GM21717 (cell line): ENCODE measurements around the gene NUDT16.

Source experiments
- ATAC-seq: cut with Tn5 transposase; IDR thresholded peaks from one replicate; pipeline ENCODE4 v1.9.1; 2021; ENCODE audit warnings: mild to moderate bottlenecking, moderate library complexity; ENCODE audit not compliant: unreplicated experiment

The NUDT16 gene

GRCh38 chr3:131380821-131381444, 641 bp upstream of the NUDT16 start:
- ATAC-seq = peak; percentile 9

- ATAC-seq = no peak
These were observed 5.0 kb downstream of the NUDT16 start for GRCh38 chr3:131386429-131387165.

- ATAC-seq = no peak
These were observed 6.4 kb downstream of the NUDT16 start for GRCh38 chr3:131387796-131388489.

- no peak for ATAC-seq
These were observed 6.9 kb downstream of the NUDT16 start for GRCh38 chr3:131388490-131388799.

GRCh38 chr3:131390331-131390730, 8.8 kb downstream of the NUDT16 start:
- no peak for ATAC-seq

GRCh38 chr3:131393051-131393450, 11.5 kb downstream of the NUDT16 start:
- no peak for ATAC-seq

GRCh38 chr3:131393868-131394267, 12.3 kb downstream of the NUDT16 start:
- ATAC-seq = no peak

GRCh38 chr3:131394400-131394799, 12.8 kb downstream of the NUDT16 start:
- ATAC-seq = no peak

GRCh38 chr3:131396170-131396569, 14.6 kb downstream of the NUDT16 start:
- ATAC-seq = no peak

- no peak for ATAC-seq
These were observed 16.3 kb downstream of the NUDT16 start for GRCh38 chr3:131397889-131398288.

GRCh38 chr3:131401978-131402377, 20.4 kb downstream of the NUDT16 start:
- no peak for ATAC-seq

GRCh38 chr3:131402391-131403039, 20.9 kb downstream of the NUDT16 start:
- no peak for ATAC-seq

GRCh38 chr3:131403216-131403895, 21.8 kb downstream of the NUDT16 start:
- no peak for ATAC-seq

- no peak for ATAC-seq
These were observed 23.8 kb downstream of the NUDT16 start for GRCh38 chr3:131405411-131405810.

- no peak for ATAC-seq
These were observed 24.7 kb downstream of the NUDT16 start for GRCh38 chr3:131406274-131406673.

- ATAC-seq = no peak
These were observed 36.2 kb downstream of the NUDT16 start for GRCh38 chr3:131417751-131418150.

GRCh38 chr3:131421301-131421700, 39.7 kb downstream of the NUDT16 start:
- no peak for ATAC-seq

- no peak for ATAC-seq
These were observed 40.5 kb downstream of the NUDT16 start for GRCh38 chr3:131421957-131422498.

GRCh38 chr3:131427226-131427625, 45.7 kb downstream of the NUDT16 start:
- no peak for ATAC-seq

- no peak for ATAC-seq
These were observed 50.2 kb downstream of the NUDT16 start for GRCh38 chr3:131431754-131432153.

GRCh38 chr3:131432441-131432840, 50.9 kb downstream of the NUDT16 start:
- ATAC-seq = no peak
